Left lung (tissue), 10 donors: ENCODE results near the gene ZC3HAV1. TPM values are rescaled to one million over a fixed set of nuclear protein-coding genes. Genes with fewer than 3 reads are reported as not detected.

Source experiments
- ATAC-seq: fragments of 200-7000 bp; cut with Tn5 transposase; one replicate; pipeline ENCODE4 v1.9.1; 2020; ENCODE audit warnings: moderate library complexity
- DNase-seq, 4 donors: peaks; one replicate each; pipeline ENCODE4 v3.0.0-alpha.2; 2013 to 2020
- H3K27ac ChIP-seq, 2 donors: fragments of 200-600 bp; sonication (generic) in 1 of 2; one replicate each; pipeline versions ENCODE4 v1.5.0 to v1.8.0; 2020 to 2021
- H3K27me3 ChIP-seq, 2 donors: fragments of 200-600 bp; sonication (generic) in 1 of 2; one replicate each; pipeline versions ENCODE4 v1.5.0 to v1.8.0; 2020 to 2021
- H3K36me3 ChIP-seq, 2 donors: fragments of 200-600 bp; sonication (generic) in 1 of 2; one replicate each; pipeline versions ENCODE4 v1.5.0 to v1.8.0; 2020 to 2021
- H3K4me1 ChIP-seq, 2 donors: fragments of 200-600 bp; one replicate each; pipeline ENCODE4 v1.8.0; 2021
- H3K4me3 ChIP-seq, 2 donors: fragments of 200-600 bp; sonication (generic) in 1 of 2; one replicate each; pipeline versions ENCODE4 v1.5.0 to v1.8.0; 2020 to 2021; ENCODE audit warnings: mild to moderate bottlenecking in 1 of 2
- H3K9me3 ChIP-seq, 2 donors: fragments of 200-600 bp; sonication (generic) in 1 of 2; one replicate each; pipeline versions ENCODE4 v1.5.0 to v1.8.0; 2020 to 2021
- CTCF ChIP-seq, 2 donors: fragments of 200-600 bp; sonication (generic) in 1 of 2; IDR thresholded peaks; one replicate each; pipeline versions ENCODE4 v1.5.0 to v1.8.0; 2021; ENCODE audit warnings: antibody characterized with exemption in 2 of 2
- intact Hi-C, 2 donors: fragments of 100-400 bp; cut with DNase I; formaldehyde crosslinking; loops; one replicate each; pipeline versions ENCODE4 v1.11.2 to v1.14.2; 2022
- polyA plus RNA-seq, 6 donors: library from polyadenylated mRNA; unstranded; fragments of 120-200 nt; gene quantifications; one replicate each; pipeline ENCODE4 v1.2.1, GENCODE V29; 2013; ENCODE audit not compliant: insufficient read length in 6 of 6
- total RNA-seq, 2 donors: library from RNA; stranded (reverse); fragmentation: NEBNext Ultra II Directional; extraction: Animal tissue kit (Norgen Biotek cat#: 25700); gene quantifications; one replicate each; pipeline ENCODE4 v1.2.1, GENCODE V29; 2021
- donor health status: DM: no; HTN: yes; CAD: no.
- donor health status: DM: no; HTN: no; CAD: no.

ZC3HAV1 gene
- total and polyA plus RNA-seq, 8 donors = 16.0 to 45.5 (median 22.4) TPM

- ATAC-seq = no peak
- H3K27ac ChIP-seq = no peak overlapping the region
- H3K9me3 ChIP-seq = no peaks in the 10 kb centered on the region
- no peaks in the 10 kb centered on the region for H3K27me3 ChIP-seq
- no peak for TF ChIP-seq CTCF (IDR thresholded peaks at IDR 0.05)
- H3K4me1 ChIP-seq = peaks cover 0 to 11% of the 10 kb centered on the region in 2 donors
- H3K4me3 ChIP-seq = no peak overlapping the region
- intact Hi-C loops = no loop called here
- peaks cover 0 to 100% of the 10 kb centered on the region in 2 donors for H3K36me3 ChIP-seq
- DNase-seq = no peak
These were observed 40.7 kb downstream of the ZC3HAV1 start for GRCh38 chr7:139068544-139069399.

- Histone ChIP-seq H3K9me3 (no peaks in the 10 kb centered on the region), H3K27ac (no peak overlapping the region), H3K27me3 (no peaks in the 10 kb centered on the region), H3K4me1 (no peaks in the 10 kb centered on the region), H3K36me3 (peaks cover 0 to 100% of the 10 kb centered on the region in 2 donors), H3K4me3 (no peak overlapping the region)
- no peak for TF ChIP-seq CTCF (IDR thresholded peaks at IDR 0.05)
- ATAC-seq = no peak
- no peak for DNase-seq
- intact Hi-C loops = no loop called here
These were observed 43.2 kb downstream of the ZC3HAV1 start for GRCh38 chr7:139066315-139066714.

- Histone ChIP-seq H3K9me3 (no peaks in the 10 kb centered on the region), H3K4me3 (no peak overlapping the region), H3K36me3 (peaks cover 0 to 100% of the 10 kb centered on the region in 2 donors), H3K27ac (no peak overlapping the region), H3K4me1 (peaks cover 0 to under 1% of the 10 kb centered on the region in 2 donors), H3K27me3 (no peaks in the 10 kb centered on the region)
- no peak for TF ChIP-seq CTCF (IDR thresholded peaks at IDR 0.05)
- intact Hi-C loops = no loop called here
- ATAC-seq = no peak
- DNase-seq = no peak
These were observed 44.2 kb downstream of the ZC3HAV1 start for GRCh38 chr7:139065323-139065722.

GRCh38 chr7:139061416-139061815, 48.1 kb downstream of the ZC3HAV1 start:
- no peak for TF ChIP-seq CTCF (IDR thresholded peaks at IDR 0.05)
- intact Hi-C loops = no loop called here
- Histone ChIP-seq H3K9me3 (no peaks in the 10 kb centered on the region), H3K36me3 (peaks cover 0 to 100% of the 10 kb centered on the region in 2 donors), H3K27me3 (no peaks in the 10 kb centered on the region), H3K27ac (no peak overlapping the region), H3K4me3 (no peak overlapping the region), H3K4me1 (peaks cover 0 to 14% of the 10 kb centered on the region in 2 donors)
- DNase-seq = no peak
- no peak for ATAC-seq

- H3K4me1 ChIP-seq = peaks cover 0 to 14% of the 10 kb centered on the region in 2 donors
- no peaks in the 10 kb centered on the region for H3K27me3 ChIP-seq
- no peak overlapping the region for H3K27ac ChIP-seq
- ATAC-seq (no peak), DNase-seq (no peak)
- H3K9me3 ChIP-seq = no peaks in the 10 kb centered on the region
- TF ChIP-seq CTCF (IDR thresholded peaks at IDR 0.05) = no peak
- intact Hi-C loops = no loop called here
- no peak overlapping the region for H3K4me3 ChIP-seq
- H3K36me3 ChIP-seq = peaks cover 0 to 100% of the 10 kb centered on the region in 2 donors
These were observed 48.8 kb downstream of the ZC3HAV1 start for GRCh38 chr7:139060695-139061237.
